ENCODE results near the gene VOPP1. TPM values are rescaled to one million over a fixed set of nuclear protein-coding genes. Genes with fewer than 3 reads are reported as not detected.

The VOPP1 gene
- total RNA-seq, 2 experiments from 2014 or later, result 64.9 to 67.2 TPM

- ChIA-PET CTCF (interaction anchor here (2.4 kb wide), 1 partner anchor 16 kb away, joined by 7 read pairs; no protein-coding TSS in a partner anchor), POLR2A (no interaction called here)
- H3K36me3 Mint-ChIP-seq, result peaks cover 14% of the 10 kb centered on the region
- no peaks in the 10 kb centered on the region for H3K9me3 Mint-ChIP-seq
- intact Hi-C loops (cut with micrococcal nuclease), result loop anchor here (10.0 kb wide), 1 partner anchor 543 kb away; no protein-coding TSS in a partner anchor
- H3K4me1 Mint-ChIP-seq (ENCODE audit: low read depth), result peaks cover 83% of the 10 kb centered on the region
- no peak for DNase-seq
- H3K27me3 Mint-ChIP-seq, result no peaks in the 10 kb centered on the region
- H3K4me3 Mint-ChIP-seq, result peak overlapping the region; percentile 41
- peak overlapping the region; percentile 57 for H3K27ac Mint-ChIP-seq
These were observed 34.8 kb downstream of the VOPP1 start for GRCh38 chr7:55537458-55537990.

DNA sequence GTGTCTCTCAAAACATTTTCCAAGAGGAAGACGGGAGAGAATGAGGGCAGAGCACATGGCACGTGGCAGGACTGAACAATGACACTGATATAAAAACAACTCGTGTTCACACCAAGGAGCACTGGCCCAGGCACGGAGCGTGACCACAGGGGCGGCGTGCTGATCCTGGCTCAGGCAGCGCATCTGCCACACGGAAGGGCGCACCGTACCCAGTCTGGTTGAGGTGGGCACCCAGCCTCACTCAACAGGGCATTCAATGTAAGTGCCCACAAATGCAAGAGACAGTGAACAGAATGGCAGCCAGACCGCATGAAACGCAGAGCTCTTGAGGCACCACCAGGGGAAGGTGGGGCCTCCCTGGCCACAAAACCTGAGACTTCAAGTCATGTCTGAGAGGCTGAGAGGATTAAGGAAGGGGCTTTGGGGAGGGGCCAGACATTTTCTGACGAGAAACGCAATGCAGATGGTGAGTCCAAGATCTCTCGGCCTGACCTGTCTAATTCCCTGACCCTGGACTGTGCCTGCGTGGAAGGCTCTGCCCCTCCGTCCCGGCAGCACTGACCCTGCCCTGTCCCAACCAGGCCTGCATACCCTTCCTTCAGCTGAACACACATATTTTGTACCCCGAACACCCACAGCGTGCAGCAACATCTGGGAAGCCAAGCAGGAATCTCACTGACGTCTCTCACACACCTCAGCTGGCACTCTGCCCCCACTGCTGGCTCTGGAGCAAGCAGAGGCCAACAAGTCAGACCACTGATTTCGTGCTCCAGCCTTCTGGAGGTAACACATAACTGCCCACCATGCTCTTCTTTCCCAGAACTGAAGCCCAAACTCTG lies 35.5 kb downstream of the VOPP1 start:
- H3K36me3 Mint-ChIP-seq, result peaks cover 11% of the 10 kb centered on the region
- H3K9me3 Mint-ChIP-seq, result no peaks in the 10 kb centered on the region
- H3K27ac Mint-ChIP-seq, result peak overlapping the region; percentile 30
- ChIA-PET CTCF (interaction anchor here (2.4 kb wide), 1 partner anchor 17 kb away, joined by 7 read pairs; no protein-coding TSS in a partner anchor), POLR2A (no interaction called here)
- H3K27me3 Mint-ChIP-seq, result no peaks in the 10 kb centered on the region
- peak; percentile 8 for DNase-seq
- intact Hi-C loops (cut with micrococcal nuclease), result loop anchor here (10.0 kb wide), 1 partner anchor 542 kb away; no protein-coding TSS in a partner anchor
- H3K4me1 Mint-ChIP-seq (ENCODE audit: low read depth), result peaks cover 90% of the 10 kb centered on the region
- H3K4me3 Mint-ChIP-seq, result peak overlapping the region; percentile 41

- Mint-ChIP-seq H3K4me3 (peak overlapping the region; percentile 66), H3K4me1 (ENCODE audit: low read depth) (peaks cover 94% of the 10 kb centered on the region), H3K9me3 (no peaks in the 10 kb centered on the region), H3K36me3 (peaks cover 16% of the 10 kb centered on the region), H3K27ac (peak overlapping the region; percentile 97), H3K27me3 (no peaks in the 10 kb centered on the region)
- intact Hi-C loops (cut with micrococcal nuclease), result loop anchor here (10.0 kb wide), 1 partner anchor 541 kb away; no protein-coding TSS in a partner anchor
- no peak for DNase-seq
- CTCF ChIA-PET, result interaction anchor here (2.4 to 3.7 kb wide), 3 partner anchors 15 to 227 kb away, joined by 12 to 20 read pairs (median 14); no protein-coding TSS in a partner anchor
- POLR2A ChIA-PET, result interaction anchor here (3.5 to 4.9 kb wide), 5 partner anchors 10 to 227 kb away, joined by 19 to 128 read pairs (median 54); partner anchors contain the start of gene VOPP1
These were observed 36.7 kb downstream of the VOPP1 start for GRCh38 chr7:55535617-55536016.

GRCh38 chr7:55534916-55535590 lies 37.2 kb downstream of the VOPP1 start:
- POLR2A ChIA-PET, result interaction anchor here (0.9 to 4.9 kb wide), 10 partner anchors 11 to 226 kb away, joined by 3 to 128 read pairs (median 22); partner anchors contain the start of gene VOPP1
- CTCF ChIA-PET, result interaction anchor here (0.6 to 3.7 kb wide), 15 partner anchors 11 to 538 kb away, joined by 3 to 20 read pairs (median 6); partner anchors contain the start of genes LANCL2 and VOPP1
- peak overlapping the region; percentile 97 for H3K27ac Mint-ChIP-seq
- H3K9me3 Mint-ChIP-seq, result no peaks in the 10 kb centered on the region
- intact Hi-C loops (cut with micrococcal nuclease), result loop anchor here (1.0 to 10.0 kb wide), 7 partner anchors 12 to 540 kb away; partner anchors contain the start of genes CCT6A and PSPH
- DNase-seq, result no peak
- peak overlapping the region; percentile 66 for H3K4me3 Mint-ChIP-seq
- peaks cover 15% of the 10 kb centered on the region for H3K36me3 Mint-ChIP-seq
- H3K27me3 Mint-ChIP-seq, result no peaks in the 10 kb centered on the region
- H3K4me1 Mint-ChIP-seq (ENCODE audit: low read depth), result peaks cover 97% of the 10 kb centered on the region

- H3K36me3 Mint-ChIP-seq, result peaks cover 17% of the 10 kb centered on the region
- H3K27ac Mint-ChIP-seq, result peak overlapping the region; percentile 97
- H3K27me3 Mint-ChIP-seq, result no peaks in the 10 kb centered on the region
- H3K4me3 Mint-ChIP-seq, result peak overlapping the region; percentile 66
- CTCF ChIA-PET, result interaction anchor here (0.6 to 3.7 kb wide), 17 partner anchors 10 to 539 kb away, joined by 3 to 20 read pairs (median 6); partner anchors contain the start of genes LANCL2 and VOPP1
- peak; percentile 90 for DNase-seq
- peaks cover 97% of the 10 kb centered on the region for H3K4me1 Mint-ChIP-seq (ENCODE audit: low read depth)
- no peaks in the 10 kb centered on the region for H3K9me3 Mint-ChIP-seq
- POLR2A ChIA-PET, result interaction anchor here (0.7 to 4.9 kb wide), 13 partner anchors 10 to 226 kb away, joined by 3 to 128 read pairs (median 16); partner anchors contain the start of gene VOPP1
- intact Hi-C loops (cut with micrococcal nuclease), result loop anchor here (1.0 to 10.0 kb wide), 7 partner anchors 13 to 540 kb away; partner anchors contain the start of genes CCT6A and PSPH
These were observed 37.9 kb downstream of the VOPP1 start for GRCh38 chr7:55534262-55534915.

DNA sequence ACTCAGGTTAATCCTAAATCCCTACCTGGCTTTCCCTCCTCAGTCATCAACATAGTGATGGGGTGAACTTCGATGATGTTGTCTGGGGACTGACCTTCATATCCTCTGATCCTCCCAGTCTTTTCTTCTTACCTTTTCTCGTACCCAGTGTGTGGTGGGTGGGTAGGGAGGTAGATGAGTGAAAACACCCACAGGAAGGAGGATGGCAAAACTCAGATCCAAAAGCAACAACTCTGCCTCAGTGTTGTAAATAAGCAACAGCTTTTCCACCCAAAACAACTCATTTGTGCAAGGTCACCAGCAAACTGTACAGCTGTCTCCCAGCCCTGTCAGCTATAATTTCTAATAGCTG lies 38.6 kb downstream of the VOPP1 start:
- Mint-ChIP-seq H3K9me3 (no peaks in the 10 kb centered on the region), H3K36me3 (peaks cover 15% of the 10 kb centered on the region), H3K27ac (peak overlapping the region; percentile 97), H3K4me1 (ENCODE audit: low read depth) (peaks cover 93% of the 10 kb centered on the region), H3K4me3 (peak overlapping the region; percentile 66), H3K27me3 (no peaks in the 10 kb centered on the region)
- ChIA-PET POLR2A (interaction anchor here (0.6 to 4.9 kb wide), 13 partner anchors 9 to 225 kb away, joined by 3 to 128 read pairs (median 16); partner anchors contain the start of gene VOPP1), CTCF (interaction anchor here (0.6 to 3.7 kb wide), 14 partner anchors 14 to 597 kb away, joined by 3 to 20 read pairs (median 6); partner anchors contain the start of gene VOPP1)
- peak; percentile 44 for DNase-seq
- intact Hi-C loops (cut with micrococcal nuclease), result loop anchor here (1.0 to 10.0 kb wide), 9 partner anchors 14 to 539 kb away; partner anchors contain the start of genes CCT6A and PSPH

GRCh38 chr7:55533050-55533728 lies 39.1 kb downstream of the VOPP1 start:
- H3K36me3 Mint-ChIP-seq, result peaks cover 15% of the 10 kb centered on the region
- POLR2A ChIA-PET, result interaction anchor here (0.6 to 4.9 kb wide), 13 partner anchors 9 to 224 kb away, joined by 3 to 128 read pairs (median 16); partner anchors contain the start of gene VOPP1

GRCh38 chr7:55532150-55532917 lies 40.0 kb downstream of the VOPP1 start:
- peak; percentile 58 for DNase-seq
- peak overlapping the region; percentile 97 for H3K27ac Mint-ChIP-seq
- POLR2A ChIA-PET, result interaction anchor here (0.8 to 4.9 kb wide), 9 partner anchors 8 to 224 kb away, joined by 3 to 128 read pairs (median 25); partner anchors contain the start of gene VOPP1
- CTCF ChIA-PET, result interaction anchor here (1.2 to 3.7 kb wide), 8 partner anchors 10 to 223 kb away, joined by 3 to 20 read pairs (median 4); no protein-coding TSS in a partner anchor
- peaks cover 82% of the 10 kb centered on the region for H3K4me1 Mint-ChIP-seq (ENCODE audit: low read depth)
- intact Hi-C loops (cut with micrococcal nuclease), result loop anchor here (1.0 to 10.0 kb wide), 4 partner anchors 15 to 538 kb away; partner anchors contain the start of genes CCT6A and PSPH
- peak overlapping the region; percentile 66 for H3K4me3 Mint-ChIP-seq
- H3K27me3 Mint-ChIP-seq, result no peaks in the 10 kb centered on the region
- no peaks in the 10 kb centered on the region for H3K9me3 Mint-ChIP-seq
- peaks cover 12% of the 10 kb centered on the region for H3K36me3 Mint-ChIP-seq

More at GRCh38 chr7:55533050-55533728, 39.1 kb downstream of the VOPP1 start:
- H3K27me3 Mint-ChIP-seq, result no peaks in the 10 kb centered on the region
- intact Hi-C loops (cut with micrococcal nuclease), result loop anchor here (1.0 to 10.0 kb wide), 4 partner anchors 25 to 538 kb away; partner anchors contain the start of genes CCT6A and PSPH
- no peaks in the 10 kb centered on the region for H3K9me3 Mint-ChIP-seq
- peak overlapping the region; percentile 97 for H3K27ac Mint-ChIP-seq
- peak overlapping the region; percentile 66 for H3K4me3 Mint-ChIP-seq
- CTCF ChIA-PET, result interaction anchor here (0.6 to 3.7 kb wide), 13 partner anchors 13 to 598 kb away, joined by 3 to 20 read pairs (median 7); partner anchors contain the start of gene VOPP1
- DNase-seq, result peak; percentile 91
- H3K4me1 Mint-ChIP-seq (ENCODE audit: low read depth), result peaks cover 88% of the 10 kb centered on the region

- DNase-seq, result no peak
- Mint-ChIP-seq H3K9me3 (no peaks in the 10 kb centered on the region), H3K27me3 (no peaks in the 10 kb centered on the region), H3K27ac (peak overlapping the region; percentile 97), H3K36me3 (peaks cover 12% of the 10 kb centered on the region), H3K4me3 (peak overlapping the region; percentile 63), H3K4me1 (ENCODE audit: low read depth) (peaks cover 81% of the 10 kb centered on the region)
- CTCF ChIA-PET, result interaction anchor here (1.2 to 1.7 kb wide), 3 partner anchors 9 to 98 kb away, joined by 3 to 4 read pairs (median 4); no protein-coding TSS in a partner anchor
- intact Hi-C loops (cut with micrococcal nuclease), result loop anchor here (5.0 to 10.0 kb wide), 2 partner anchors 521 to 537 kb away; partner anchors contain the start of genes CCT6A and PSPH
- POLR2A ChIA-PET, result interaction anchor here (0.8 to 4.9 kb wide), 8 partner anchors 8 to 223 kb away, joined by 3 to 128 read pairs (median 22); partner anchors contain the start of gene VOPP1
These were observed 40.8 kb downstream of the VOPP1 start for GRCh38 chr7:55531536-55531935.

Measured in activated CD4-positive, alpha-beta memory T cell treated with anti-CD3 and anti-CD28 coated beads for 36 hours (primary cell).